Right lobe of liver (tissue), 6 donors: ENCODE results near the gene CRP. TPM values are rescaled to one million over a fixed set of nuclear protein-coding genes. Genes with fewer than 3 reads are reported as not detected.
"Not testable (repeated sequence)": the region's sequence is repeated elsewhere in the genome, so short reads cannot be mapped to it uniquely, and the experiment has no call there.

Experiments
- ATAC-seq, 4 donors: fragments of 200-7000 bp; cut with Tn5 transposase; one replicate each; pipeline ENCODE4 v1.9.1; 2020; ENCODE audit warnings: mild to moderate bottlenecking in 4 of 4, moderate library complexity in 4 of 4
- DNase-seq, 3 donors: peaks; one replicate each; pipeline ENCODE4 v3.0.0-alpha.2; 2020
- H3K27ac ChIP-seq, 3 donors: fragments of 200-600 bp; one replicate each; pipeline ENCODE4 v1.8.0; 2022
- H3K27me3 ChIP-seq, 2 donors: fragments of 200-600 bp; one replicate each; pipeline ENCODE4 v1.8.0; 2022
- H3K36me3 ChIP-seq, 4 donors: fragments of 200-600 bp; sonication (generic) in 1 of 4; one replicate each; pipeline versions ENCODE4 v1.5.1 to v1.8.0; 2017 to 2022; ENCODE audit warnings: control low read depth in 1 of 4
- H3K4me1 ChIP-seq, 4 donors: fragments of 200-600 bp; sonication (generic) in 1 of 4; one replicate each; pipeline versions ENCODE4 v1.5.1 to v1.8.0; 2017 to 2022; ENCODE audit warnings: control low read depth in 1 of 4
- H3K4me3 ChIP-seq, 3 donors: fragments of 200-600 bp; one replicate each; pipeline ENCODE4 v1.8.0; 2022
- H3K9me3 ChIP-seq, 4 donors: fragments of 200-600 bp; sonication (generic) in 1 of 4; one replicate each; pipeline versions ENCODE4 v1.5.1 to v1.8.0; 2017 to 2022; ENCODE audit warnings: control low read depth in 1 of 4
- POLR2A ChIP-seq: fragments of 450-650 bp; IDR thresholded peaks from one replicate; pipeline ENCODE4 v1.6.1; 2017; ENCODE audit warnings: antibody characterized with exemption, mild to moderate bottlenecking
- WGBS: methylation state at CpG from one replicate; pipeline ENCODE4 v1.1.6; 2018; ENCODE audit warnings: low coverage, low lambda C conversion rate; ENCODE audit not compliant: insufficient coverage; ENCODE audit errors: missing lambda C conversion rate; 5-methylcytosine and 5-hydroxymethylcytosine counted together
- intact Hi-C, 2 donors: fragments of 100-400 bp; cut with DNase I; formaldehyde crosslinking; loops; one replicate each; pipeline versions ENCODE4 v1.11.2 to v1.14.1; 2022
- total RNA-seq, 6 experiments: library from RNA; depleted of rRNA in 2 of 6; stranded (reverse); fragments of >200 nt in 2 of 6; fragmentation: NEBNext Ultra II Directional in 3 of 6; extraction: Animal tissue kit (Norgen Biotek cat#: 25700) in 3 of 6; gene quantifications; one replicate each; pipeline versions ENCODE4 v1.1.0 to v1.2.4, GENCODE V29; 2016 to 2023
- TF ChIP-seq, protein P1 (sequence below), 4 donors: fragments of 200-600 bp in 3 of 4; fragments of 450-650 bp in 1 of 4; IDR thresholded peaks; one replicate each; pipeline versions ENCODE4 v1.5.1 to v1.8.0; 2016 to 2022; ENCODE audit warnings: antibody characterized with exemption in 4 of 4, mild to moderate bottlenecking in 2 of 4
- donor health status: DM: no; HTN: yes; CAD: no.
- donor health status: DM: no; HTN: no; CAD: no.
- donor health status: DM: no; HTN: no; CAD: no.
- donor health status: DM: no; HTN: yes; CAD: no.
- donor health status: DM: no; HTN: yes; CAD: no.

CRP gene
- total RNA-seq, 6 experiments from 2014 or later = 420 to 12,291 (median 6,154) TPM

DNA sequence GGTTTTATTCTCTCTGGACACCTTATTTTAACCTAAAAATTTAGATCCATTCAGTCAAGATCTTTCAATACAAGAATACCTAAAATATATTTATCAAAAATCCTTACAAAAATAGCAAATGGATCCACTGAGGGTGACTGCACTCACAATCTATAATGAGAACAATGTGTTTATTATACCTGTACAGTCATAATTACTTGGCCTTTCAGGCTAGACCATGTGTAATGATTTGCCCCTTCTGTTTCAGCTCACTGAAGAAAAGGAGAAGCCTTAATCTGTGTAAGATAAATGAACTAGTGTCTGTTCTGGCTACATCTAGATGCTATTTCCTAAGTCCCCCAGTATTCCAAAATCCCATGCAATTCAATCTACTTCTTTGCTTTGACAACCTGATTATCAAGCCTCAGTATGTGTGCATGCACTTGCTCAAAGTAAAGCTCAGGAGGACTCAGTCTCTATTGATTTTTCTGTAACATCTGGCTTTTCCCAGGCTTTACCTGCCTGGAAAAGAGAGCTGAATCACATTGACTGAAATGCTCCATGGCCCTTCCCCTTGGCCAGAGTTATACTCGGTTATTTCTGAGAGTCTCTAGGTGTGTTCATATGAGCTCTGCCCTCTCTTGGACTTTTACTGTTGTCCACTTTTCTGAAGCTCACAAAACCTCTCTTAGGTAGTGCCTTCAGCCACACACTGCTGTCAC lies 27.6 kb downstream of the CRP start:
- intact Hi-C loops = no loop called here
- 25% methylated on average over 1 of the region's 1 CpG for WGBS
- DNase-seq (no peak), ATAC-seq (peak in 3 of 4 donors; percentile 63 to 88 (median 83))
- no peak overlapping the region for H3K4me3 ChIP-seq
- no peaks in the 10 kb centered on the region for H3K36me3 ChIP-seq
- no peak for TF ChIP-seq POLR2A
- H3K9me3 ChIP-seq = no peaks in the 10 kb centered on the region
- no peaks in the 10 kb centered on the region for H3K4me1 ChIP-seq
- H3K27me3 ChIP-seq = no peaks in the 10 kb centered on the region
- H3K27ac ChIP-seq = no peak overlapping the region

DNA sequence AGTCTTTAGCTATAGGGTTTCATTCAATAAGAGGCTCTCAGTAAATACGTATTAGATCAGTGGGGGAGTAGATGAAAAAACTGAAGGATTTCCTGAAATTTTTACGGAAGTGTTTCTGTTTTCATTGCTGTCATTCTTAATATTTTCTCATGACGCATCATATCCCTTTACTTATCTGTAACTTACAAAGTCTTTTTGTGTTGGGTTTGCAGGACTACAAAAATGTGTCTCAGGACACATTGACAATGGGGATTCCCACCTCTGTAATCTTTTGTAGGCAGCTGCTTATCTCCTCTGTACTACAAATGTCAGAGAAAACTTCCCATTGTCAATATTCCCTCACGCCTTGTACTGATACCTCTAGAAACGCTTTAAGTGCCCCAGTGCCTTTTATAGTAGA lies 35.5 kb downstream of the CRP start:
- 86% methylated on average over 5 of the region's 5 CpGs for WGBS
- no peaks in the 10 kb centered on the region for H3K27me3 ChIP-seq
- no peaks in the 10 kb centered on the region for H3K9me3 ChIP-seq
- intact Hi-C loops = no loop called here
- H3K4me1 ChIP-seq = no peaks in the 10 kb centered on the region
- H3K4me3 ChIP-seq = no peak overlapping the region
- DNase-seq = no peak
- H3K27ac ChIP-seq = no peak overlapping the region
- TF ChIP-seq, protein P1, sequence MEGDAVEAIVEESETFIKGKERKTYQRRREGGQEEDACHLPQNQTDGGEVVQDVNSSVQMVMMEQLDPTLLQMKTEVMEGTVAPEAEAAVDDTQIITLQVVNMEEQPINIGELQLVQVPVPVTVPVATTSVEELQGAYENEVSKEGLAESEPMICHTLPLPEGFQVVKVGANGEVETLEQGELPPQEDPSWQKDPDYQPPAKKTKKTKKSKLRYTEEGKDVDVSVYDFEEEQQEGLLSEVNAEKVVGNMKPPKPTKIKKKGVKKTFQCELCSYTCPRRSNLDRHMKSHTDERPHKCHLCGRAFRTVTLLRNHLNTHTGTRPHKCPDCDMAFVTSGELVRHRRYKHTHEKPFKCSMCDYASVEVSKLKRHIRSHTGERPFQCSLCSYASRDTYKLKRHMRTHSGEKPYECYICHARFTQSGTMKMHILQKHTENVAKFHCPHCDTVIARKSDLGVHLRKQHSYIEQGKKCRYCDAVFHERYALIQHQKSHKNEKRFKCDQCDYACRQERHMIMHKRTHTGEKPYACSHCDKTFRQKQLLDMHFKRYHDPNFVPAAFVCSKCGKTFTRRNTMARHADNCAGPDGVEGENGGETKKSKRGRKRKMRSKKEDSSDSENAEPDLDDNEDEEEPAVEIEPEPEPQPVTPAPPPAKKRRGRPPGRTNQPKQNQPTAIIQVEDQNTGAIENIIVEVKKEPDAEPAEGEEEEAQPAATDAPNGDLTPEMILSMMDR (IDR thresholded peaks at IDR 0.05) = no peak
- no peak for TF ChIP-seq POLR2A
- H3K36me3 ChIP-seq = no peaks in the 10 kb centered on the region
- no peak for ATAC-seq

DNA sequence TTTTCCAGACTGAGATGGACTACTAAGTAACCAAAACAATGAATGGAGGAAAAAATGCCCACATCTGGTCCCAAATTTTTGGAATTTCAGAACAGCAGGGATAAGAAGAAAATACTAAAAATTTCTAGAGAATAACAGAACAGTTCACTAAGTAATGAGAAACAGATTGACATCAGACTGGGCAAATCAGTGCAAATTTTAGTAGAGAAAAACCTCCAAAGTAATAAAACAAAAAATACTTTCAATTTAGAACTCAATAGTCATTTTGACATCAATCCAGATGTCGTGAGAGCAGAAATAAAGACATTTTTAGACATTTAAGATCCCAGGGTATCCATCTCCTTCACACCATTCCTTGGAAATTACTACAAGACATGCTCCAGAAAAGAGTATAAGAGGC lies 39.3 kb downstream of the CRP start:
- Histone ChIP-seq H3K4me3 (no peak overlapping the region), H3K27me3 (no peaks in the 10 kb centered on the region), H3K36me3 (no peaks in the 10 kb centered on the region), H3K9me3 (no peaks in the 10 kb centered on the region), H3K4me1 (no peaks in the 10 kb centered on the region), H3K27ac (no peak overlapping the region)
- no peak for DNase-seq
- intact Hi-C loops = no loop called here
- TF ChIP-seq POLR2A = no peak
- TF ChIP-seq, protein P1 (IDR thresholded peaks at IDR 0.05) = no peak
- 69% methylated on average over 1 of the region's 1 CpG for WGBS
- ATAC-seq = no peak

DNA sequence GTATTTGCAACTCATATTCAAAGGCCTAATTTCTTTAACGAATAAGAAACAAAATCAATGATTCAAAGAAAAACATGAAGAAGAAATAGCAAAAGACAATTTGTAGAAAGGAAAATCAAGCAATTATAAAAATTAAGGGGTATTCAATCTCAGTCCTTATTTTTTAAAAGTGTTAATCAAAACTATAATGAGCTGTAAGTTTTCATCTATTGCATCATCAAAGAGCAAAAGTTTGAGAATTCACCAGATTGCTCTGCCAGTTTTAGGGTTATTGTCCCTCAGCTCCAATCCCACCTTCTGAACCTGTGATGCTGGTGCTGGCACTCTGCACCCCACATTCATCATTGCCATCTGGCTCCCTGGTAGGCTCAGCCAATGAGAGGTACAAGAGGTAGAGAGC lies 42.0 kb downstream of the CRP start:
- intact Hi-C loops, H3K27ac ChIP-seq, H3K27me3 ChIP-seq, ATAC-seq, H3K4me3 ChIP-seq, H3K4me1 ChIP-seq, H3K36me3 ChIP-seq, H3K9me3 ChIP-seq, DNase-seq: not testable (repeated sequence)
- WGBS = 100% methylated on average over 1 of the region's 1 CpG

DNA sequence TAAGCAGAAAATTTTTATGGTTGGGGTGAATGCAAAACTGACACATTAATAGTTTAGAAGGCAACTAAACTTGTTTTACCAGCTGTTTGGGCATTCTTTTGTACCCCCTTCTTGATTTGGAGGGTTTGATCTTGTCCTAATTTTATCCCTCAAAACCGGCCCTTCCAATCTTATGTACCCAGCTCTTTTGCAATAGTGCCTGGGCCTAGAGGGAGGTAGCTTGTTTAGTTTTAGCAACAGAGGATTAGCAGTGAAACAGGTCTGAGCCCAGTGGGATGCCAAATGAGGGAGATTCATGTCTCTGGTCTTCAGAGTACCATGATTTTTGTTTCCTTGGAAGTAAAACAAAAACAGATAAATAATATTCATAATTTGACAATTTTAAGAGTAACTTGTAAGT lies 45.1 kb downstream of the CRP start:
- TF ChIP-seq, protein P1 (IDR thresholded peaks at IDR 0.05) = no peak
- no peak for TF ChIP-seq POLR2A
- no peaks in the 10 kb centered on the region for H3K4me1 ChIP-seq
- 33% methylated on average over 1 of the region's 1 CpG for WGBS
- no peaks in the 10 kb centered on the region for H3K27me3 ChIP-seq
- no peaks in the 10 kb centered on the region for H3K9me3 ChIP-seq
- no peaks in the 10 kb centered on the region for H3K36me3 ChIP-seq
- no peak overlapping the region for H3K4me3 ChIP-seq
- intact Hi-C loops = no loop called here
- ATAC-seq = peak; percentile 52 to 73 (median 62)
- DNase-seq = no peak
- no peak overlapping the region for H3K27ac ChIP-seq
